ENCODE measurements around the gene IL4R. TPM values are rescaled to one million over a fixed set of nuclear protein-coding genes. Genes with fewer than 3 reads are reported as not detected.
"Not testable (repeated sequence)": the region's sequence is repeated elsewhere in the genome, so short reads cannot be mapped to it uniquely, and the experiment has no call there.

IL4R gene
- total RNA-seq, 1 donor from 2014 or later, result 143 TPM

GRCh38 chr16:27269300-27270150, 44.2 kb upstream of the IL4R start:
- no peaks in the 10 kb centered on the region for H3K9me3 ChIP-seq
- intact Hi-C loops (cut with DNase I), result no loop called here
- no peaks in the 10 kb centered on the region for H3K27me3 ChIP-seq (ENCODE audit: low read depth)
- DNase-seq (no peak), ATAC-seq (no peak)
- H3K4me1 ChIP-seq, result peaks cover 7% of the 10 kb centered on the region
- H3K36me3 ChIP-seq, result no peaks in the 10 kb centered on the region
- no peak for TF ChIP-seq CTCF (IDR thresholded peaks at IDR 0.05)
- H3K27ac ChIP-seq, result peak overlapping the region; percentile 87
- peak overlapping the region; percentile 85 for H3K4me3 ChIP-seq

- DNase-seq, result no peak
- no peaks in the 10 kb centered on the region for H3K27me3 ChIP-seq (ENCODE audit: low read depth)
- no peaks in the 10 kb centered on the region for H3K36me3 ChIP-seq
- no peak for TF ChIP-seq CTCF (IDR thresholded peaks at IDR 0.05)
- intact Hi-C loops (cut with DNase I), result no loop called here
- ATAC-seq, result no peak
- H3K9me3 ChIP-seq, result no peaks in the 10 kb centered on the region
- peaks cover 7% of the 10 kb centered on the region for H3K4me1 ChIP-seq
- no peak overlapping the region for H3K27ac ChIP-seq
- no peak overlapping the region for H3K4me3 ChIP-seq
Measured at GRCh38 chr16:27270349-27270748, 43.4 kb upstream of the IL4R start.

- Histone ChIP-seq H3K4me3 (no peak overlapping the region), H3K27me3 (ENCODE audit: low read depth) (no peaks in the 10 kb centered on the region), H3K27ac (no peak overlapping the region), H3K9me3 (no peaks in the 10 kb centered on the region), H3K36me3 (no peaks in the 10 kb centered on the region), H3K4me1 (peaks cover 7% of the 10 kb centered on the region)
- DNase-seq, result no peak
- ATAC-seq, result no peak
- intact Hi-C loops (cut with DNase I), result no loop called here
- no peak for TF ChIP-seq CTCF (IDR thresholded peaks at IDR 0.05)
Measured at GRCh38 chr16:27272076-27272475, 41.7 kb upstream of the IL4R start.

- ATAC-seq; H3K9me3 ChIP-seq; H3K4me1 ChIP-seq; H3K36me3 ChIP-seq; H3K4me3 ChIP-seq; DNase-seq; H3K27ac ChIP-seq; H3K27me3 ChIP-seq (ENCODE audit: low read depth); intact Hi-C loops (cut with DNase I): not testable (repeated sequence)
Measured at GRCh38 chr16:27272697-27273096, 41.1 kb upstream of the IL4R start.

GRCh38 chr16:27273330-27273669, 40.5 kb upstream of the IL4R start:
- no peaks in the 10 kb centered on the region for H3K9me3 ChIP-seq
- H3K4me1 ChIP-seq, result peaks cover 7% of the 10 kb centered on the region
- H3K27ac ChIP-seq, result no peak overlapping the region
- DNase-seq, result no peak
- no peak for TF ChIP-seq CTCF (IDR thresholded peaks at IDR 0.05)
- no peaks in the 10 kb centered on the region for H3K27me3 ChIP-seq (ENCODE audit: low read depth)
- no peaks in the 10 kb centered on the region for H3K36me3 ChIP-seq
- intact Hi-C loops (cut with DNase I), result no loop called here
- ATAC-seq, result no peak
- no peak overlapping the region for H3K4me3 ChIP-seq

- H3K4me1 ChIP-seq, result peaks cover 7% of the 10 kb centered on the region
- DNase-seq (no peak), ATAC-seq (no peak)
- H3K9me3 ChIP-seq, result no peaks in the 10 kb centered on the region
- no peak overlapping the region for H3K27ac ChIP-seq
- intact Hi-C loops (cut with DNase I), result no loop called here
- no peaks in the 10 kb centered on the region for H3K27me3 ChIP-seq (ENCODE audit: low read depth)
- H3K4me3 ChIP-seq, result no peak overlapping the region
- TF ChIP-seq CTCF (IDR thresholded peaks at IDR 0.05), result no peak
- no peaks in the 10 kb centered on the region for H3K36me3 ChIP-seq
Measured at GRCh38 chr16:27273670-27274423, 39.9 kb upstream of the IL4R start.

GRCh38 chr16:27274424-27274874, 39.3 kb upstream of the IL4R start:
- H3K27me3 ChIP-seq (ENCODE audit: low read depth); intact Hi-C loops (cut with DNase I); H3K4me3 ChIP-seq; DNase-seq; H3K36me3 ChIP-seq; ATAC-seq; H3K27ac ChIP-seq; H3K9me3 ChIP-seq; H3K4me1 ChIP-seq: not testable (repeated sequence)

Data from lower lobe of right lung (tissue), 2 donors.